Common myeloid progenitor, CD34-positive (primary cell): ENCODE measurements around the gene RS1. TPM values are rescaled to one million over a fixed set of nuclear protein-coding genes. Genes with fewer than 3 reads are reported as not detected.

Experiments
- CTCF ChIA-PET: fragments of 350-600 bp; sonication (Branson Sonifier 250); formaldehyde crosslinking; loops from one replicate; lab custom pipeline; 2021; ENCODE audit warnings: antibody characterized with exemption; lab: Charles Lee
- POLR2A ChIA-PET: fragments of 350-600 bp; sonication (Branson Sonifier 250); formaldehyde crosslinking; loops from one replicate; lab custom pipeline; 2021; ENCODE audit warnings: antibody characterized with exemption; lab: Charles Lee
- DNase-seq, 3 donors: peaks; one replicate each; pipeline versions ENCODE4 v3.0.0 to v3.0.0-alpha.2; 2013
- H3K27ac ChIP-seq, 2 experiments: 1 replicate in 1 of 2; 2 replicates in 1 of 2; pipeline ENCODE4 v1.7.0; 2013; ENCODE audit warnings: inconsistent platforms in 2 of 2, low read length in 2 of 2, mild to moderate bottlenecking in 2 of 2, low read depth in 1 of 2, moderate library complexity in 1 of 2; ENCODE audit not compliant: severe bottlenecking in 2 of 2, insufficient read depth in 1 of 2, poor library complexity in 1 of 2
- H3K27me3 ChIP-seq, 5 experiments: replicated peaks in 2 of 5; 1 replicate in 3 of 5; 2 replicates in 2 of 5; pipeline versions ENCODE4 v1.6.1 to v1.7.0; 2013; ENCODE audit warnings: low read length in 4 of 5, mild to moderate bottlenecking in 2 of 5, moderate library complexity in 2 of 5, inconsistent platforms in 1 of 5; ENCODE audit not compliant: insufficient read depth in 5 of 5, control insufficient read depth in 4 of 5
- H3K36me3 ChIP-seq, 4 experiments: 1 replicate in 2 of 4; 2 replicates in 2 of 4; pipeline versions ENCODE4 v1.6.1 to v1.7.0; 2013; ENCODE audit warnings: low read length in 3 of 4, control low read depth in 1 of 4, mild to moderate bottlenecking in 1 of 4; ENCODE audit not compliant: control insufficient read depth in 4 of 4, insufficient read depth in 4 of 4
- H3K4me1 ChIP-seq, 4 experiments: 1 replicate in 3 of 4; 2 replicates in 1 of 4; pipeline versions ENCODE4 v1.6.1 to v1.7.1; 2013; ENCODE audit warnings: low read length in 3 of 4, mild to moderate bottlenecking in 3 of 4, control low read depth in 1 of 4, inconsistent platforms in 1 of 4, moderate library complexity in 1 of 4; ENCODE audit not compliant: control insufficient read depth in 4 of 4, insufficient read depth in 4 of 4; ENCODE audit errors: control extremely low read depth in 1 of 4
- H3K4me3 ChIP-seq, 7 experiments: 1 replicate in 4 of 7; 2 replicates in 3 of 7; pipeline versions ENCODE4 v1.5.1 to v1.7.0; 2013; ENCODE audit warnings: mild to moderate bottlenecking in 7 of 7, low read length in 6 of 7, moderate library complexity in 6 of 7, inconsistent platforms in 2 of 7, low read depth in 2 of 7, control low read depth in 1 of 7; ENCODE audit not compliant: insufficient read depth in 4 of 7, control insufficient read depth in 1 of 7; ENCODE audit errors: extremely low read depth in 1 of 7
- H3K9me3 ChIP-seq, 5 experiments: 1 replicate in 4 of 5; 2 replicates in 1 of 5; pipeline versions ENCODE4 v1.6.1 to v1.7.1; 2013; ENCODE audit warnings: low read length in 4 of 5, mild to moderate bottlenecking in 2 of 5, inconsistent platforms in 1 of 5, low read depth in 1 of 5, moderate library complexity in 1 of 5; ENCODE audit not compliant: control insufficient read depth in 4 of 5, insufficient read depth in 2 of 5; ENCODE audit errors: control extremely low read depth in 1 of 5
- WGBS: methylation state at CpG from one replicate; pipeline ENCODE4 v1.1.5; 2013; ENCODE audit not compliant: insufficient coverage; 5-methylcytosine and 5-hydroxymethylcytosine counted together
- polyA plus RNA-seq: library from polyadenylated mRNA; unstranded; fragments of 120-200 nt; gene quantifications from one replicate; pipeline ENCODE4 v1.2.1, GENCODE V29; 2013

The RS1 gene
- polyA plus RNA-seq: not detected

- 97% methylated on average over 4 of the region's 10 CpGs for WGBS
- no peaks in the 10 kb centered on the region for H3K36me3 ChIP-seq
- no peak within 1 kb of the TSS for H3K27ac ChIP-seq
Measured at GRCh38 chrX:18672008-18672407, at the start of gene RS1. Gene RS1, minus strand, starts transcription at chrX:18672108. Its CDS starts 40 bp downstream, at chrX:18672068.

GRCh38 chrX:18719852-18720251, 47.9 kb upstream of the RS1 start:
- POLR2A ChIA-PET: no interaction called here
- no peaks in the 10 kb centered on the region for H3K27me3 ChIP-seq
- CTCF ChIA-PET: no interaction called here
- no peak overlapping the region for H3K4me3 ChIP-seq
- H3K27ac ChIP-seq: no peak overlapping the region
- H3K4me1 ChIP-seq: no peaks in the 10 kb centered on the region
- H3K36me3 ChIP-seq: no peaks in the 10 kb centered on the region
- no peaks in the 10 kb centered on the region for H3K9me3 ChIP-seq
- DNase-seq: no peak
- 78% methylated on average over 1 of the region's 4 CpGs for WGBS

More at GRCh38 chrX:18672008-18672407, at the start of gene RS1:
- Histone ChIP-seq H3K9me3 (no peaks in the 10 kb centered on the region), H3K4me3 (no peak within 1 kb of the TSS), H3K4me1 (peaks cover 3 to 19% (median 7%) of the 10 kb centered on the region in 4 experiments), H3K27me3 (peaks cover 0 to 10% (median 0%) of the 10 kb centered on the region in 5 experiments)
- DNase-seq: no peak
- POLR2A ChIA-PET: no interaction called here
- CTCF ChIA-PET: no interaction called here

GRCh38 chrX:18714910-18715309, 43.0 kb upstream of the RS1 start:
- Histone ChIP-seq H3K27me3 (no peaks in the 10 kb centered on the region), H3K27ac (no peak overlapping the region), H3K9me3 (no peaks in the 10 kb centered on the region), H3K4me3 (no peak overlapping the region), H3K4me1 (no peaks in the 10 kb centered on the region), H3K36me3 (no peaks in the 10 kb centered on the region)
- no peak for DNase-seq
- 98% methylated on average over 6 of the region's 9 CpGs for WGBS
- CTCF ChIA-PET: no interaction called here
- POLR2A ChIA-PET: no interaction called here

- Histone ChIP-seq H3K36me3 (no peaks in the 10 kb centered on the region), H3K9me3 (no peaks in the 10 kb centered on the region), H3K27me3 (peaks cover 0 to 2% (median 0%) of the 10 kb centered on the region in 5 experiments), H3K27ac (no peak overlapping the region), H3K4me1 (peaks cover 0 to 5% (median 2%) of the 10 kb centered on the region in 4 experiments), H3K4me3 (no peak overlapping the region)
- no peak for DNase-seq
- CTCF ChIA-PET: no interaction called here
- 80% methylated on average over 1 of the region's 3 CpGs for WGBS
- POLR2A ChIA-PET: no interaction called here
Measured at GRCh38 chrX:18709833-18710232, 37.9 kb upstream of the RS1 start.

GRCh38 chrX:18707426-18708049, 35.6 kb upstream of the RS1 start, which contains the start of gene PPEF1:
Gene PPEF1, plus strand, starts transcription at chrX:18707645. Its CDS starts 136 bp downstream, at chrX:18707781.
- Histone ChIP-seq H3K4me1 (peaks cover 0 to 5% (median 2%) of the 10 kb centered on the region in 4 experiments), H3K27ac (no peak within 1 kb of the TSS), H3K9me3 (no peaks in the 10 kb centered on the region), H3K36me3 (no peaks in the 10 kb centered on the region), H3K27me3 (peaks cover 0 to 2% (median 0%) of the 10 kb centered on the region in 5 experiments), H3K4me3 (peak within 1 kb of the TSS in 1 of 7 experiments; percentile 5)
- DNase-seq: peak in 2 of 3 donors; percentile 37 to 40
- 45% methylated on average over 3 of the region's 8 CpGs for WGBS
- ChIA-PET POLR2A (no interaction called here), CTCF (no interaction called here)

- Histone ChIP-seq H3K4me1 (peaks cover 0 to 4% (median 2%) of the 10 kb centered on the region in 4 experiments), H3K27me3 (peaks cover 0 to 3% (median 0%) of the 10 kb centered on the region in 5 experiments), H3K27ac (no peak overlapping the region), H3K36me3 (no peaks in the 10 kb centered on the region), H3K4me3 (no peak overlapping the region), H3K9me3 (no peaks in the 10 kb centered on the region)
- DNase-seq: no peak
- POLR2A ChIA-PET: no interaction called here
- WGBS: 83% methylated on average over 6 of the region's 12 CpGs
- CTCF ChIA-PET: no interaction called here
Measured at GRCh38 chrX:18702362-18703195, 30.7 kb upstream of the RS1 start.
